Measurements from ENCODE around the gene AKAP8.

DNA sequence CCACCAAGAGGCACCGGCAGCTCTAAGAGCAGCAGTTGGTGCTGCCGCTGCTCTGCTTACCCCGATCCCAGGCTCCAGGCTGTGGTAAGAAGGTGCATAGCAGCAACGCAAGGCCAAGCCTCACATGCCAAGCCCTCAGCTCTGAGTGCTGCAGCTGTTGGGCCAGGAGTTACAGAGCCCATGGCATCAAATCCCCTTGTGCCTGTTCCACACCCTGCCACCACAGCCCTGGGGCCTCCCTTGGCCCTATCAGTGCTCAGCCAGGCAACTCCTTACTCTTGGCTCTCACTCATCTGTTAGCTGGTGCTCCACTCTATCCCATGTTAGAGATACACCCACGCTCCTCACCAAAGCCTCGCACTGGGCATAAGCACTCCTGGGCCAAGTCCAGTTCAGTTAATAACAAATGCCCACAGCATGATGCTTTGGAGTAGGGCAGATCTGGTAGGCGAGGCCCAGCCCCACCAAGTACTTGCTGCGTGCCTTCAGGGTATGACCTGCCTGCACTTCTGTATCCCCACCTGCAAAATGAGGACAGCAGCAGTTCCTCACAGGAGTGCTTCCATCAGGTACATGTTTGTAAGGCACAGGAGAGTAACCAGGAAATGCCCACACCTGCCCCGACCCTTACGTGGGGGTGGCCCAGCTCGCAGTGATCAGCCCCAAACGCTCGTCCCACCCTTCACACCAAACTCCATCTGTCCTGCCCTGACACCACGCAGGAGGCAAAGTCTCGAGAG lies 23.0 kb upstream of the AKAP8 start:
- TF ChIP-seq, protein P1, sequence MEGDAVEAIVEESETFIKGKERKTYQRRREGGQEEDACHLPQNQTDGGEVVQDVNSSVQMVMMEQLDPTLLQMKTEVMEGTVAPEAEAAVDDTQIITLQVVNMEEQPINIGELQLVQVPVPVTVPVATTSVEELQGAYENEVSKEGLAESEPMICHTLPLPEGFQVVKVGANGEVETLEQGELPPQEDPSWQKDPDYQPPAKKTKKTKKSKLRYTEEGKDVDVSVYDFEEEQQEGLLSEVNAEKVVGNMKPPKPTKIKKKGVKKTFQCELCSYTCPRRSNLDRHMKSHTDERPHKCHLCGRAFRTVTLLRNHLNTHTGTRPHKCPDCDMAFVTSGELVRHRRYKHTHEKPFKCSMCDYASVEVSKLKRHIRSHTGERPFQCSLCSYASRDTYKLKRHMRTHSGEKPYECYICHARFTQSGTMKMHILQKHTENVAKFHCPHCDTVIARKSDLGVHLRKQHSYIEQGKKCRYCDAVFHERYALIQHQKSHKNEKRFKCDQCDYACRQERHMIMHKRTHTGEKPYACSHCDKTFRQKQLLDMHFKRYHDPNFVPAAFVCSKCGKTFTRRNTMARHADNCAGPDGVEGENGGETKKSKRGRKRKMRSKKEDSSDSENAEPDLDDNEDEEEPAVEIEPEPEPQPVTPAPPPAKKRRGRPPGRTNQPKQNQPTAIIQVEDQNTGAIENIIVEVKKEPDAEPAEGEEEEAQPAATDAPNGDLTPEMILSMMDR (IDR thresholded peaks at IDR 0.05; ENCODE audit: poor library complexity): no peak
- no peak for TF ChIP-seq EZH2 (IDR thresholded peaks at IDR 0.05; ENCODE audit: borderline replicate concordance)
